ENCODE measurements around the gene UTP14A. TPM values are rescaled to one million over a fixed set of nuclear protein-coding genes. Genes with fewer than 3 reads are reported as not detected.

UTP14A gene
- polyA plus RNA-seq, 12 donors = 21.2 to 29.1 (median 22.8) TPM; not detected in 1

Other genes starting within 250 kb of the UTP14A start
- 10 to 100 TPM in 1 of 12 donors, 1 to 10 TPM in 10, not detected in 1; 2.7 to 44.5 (median 3.9) TPM for gene XPNPEP2, start 167.2 kb upstream of the UTP14A start, polyA plus RNA-seq (ENCODE audit: insufficient read length in 12 of 12)
- 1 to 10 TPM in 10 of 12 donors, not detected in 2; 1.7 to 8.8 (median 2.4) TPM for gene SASH3, start 126.2 kb upstream of the UTP14A start, polyA plus RNA-seq (ENCODE audit: insufficient read length in 12 of 12)
- gene ZDHHC9, start 62.3 kb upstream of the UTP14A start, polyA plus RNA-seq (ENCODE audit: insufficient read length in 12 of 12) = 10 to 100 TPM in 11 of 12 donors, not detected in 1; 28.6 to 50.0 (median 32.7) TPM
- gene BCORL1, start 76.5 kb downstream of the UTP14A start, polyA plus RNA-seq (ENCODE audit: insufficient read length in 12 of 12) = 10 to 100 TPM in 10 of 12 donors, 1 to 10 TPM in 1, not detected in 1; 9.4 to 22.6 (median 14.8) TPM
- gene ELF4, start 204.3 kb downstream of the UTP14A start, polyA plus RNA-seq (ENCODE audit: insufficient read length in 12 of 12) = 10 to 100 TPM in 5 of 12 donors, 1 to 10 TPM in 6, not detected in 1; 8.1 to 22.3 (median 9.7) TPM

Data from muscle of arm (tissue), 12 donors.